NCI-H2196 treated with DMSO at 0.1 percent for 48 hours (cell line): Measurements from ENCODE around the gene TMEM225B.
A peak's percentile ranks its signal among the peaks of the same experiment; 100 is the strongest.
"Not testable (repeated sequence)": the region's sequence is repeated elsewhere in the genome, so short reads cannot be mapped to it uniquely, and the experiment has no call there.

Experiments
- DNase-seq: peaks from one replicate; lab custom pipeline; 2025; ENCODE audit not compliant: unreplicated experiment; lab: John Stamatoyannopoulos, UW

Gene TMEM225B

DNA sequence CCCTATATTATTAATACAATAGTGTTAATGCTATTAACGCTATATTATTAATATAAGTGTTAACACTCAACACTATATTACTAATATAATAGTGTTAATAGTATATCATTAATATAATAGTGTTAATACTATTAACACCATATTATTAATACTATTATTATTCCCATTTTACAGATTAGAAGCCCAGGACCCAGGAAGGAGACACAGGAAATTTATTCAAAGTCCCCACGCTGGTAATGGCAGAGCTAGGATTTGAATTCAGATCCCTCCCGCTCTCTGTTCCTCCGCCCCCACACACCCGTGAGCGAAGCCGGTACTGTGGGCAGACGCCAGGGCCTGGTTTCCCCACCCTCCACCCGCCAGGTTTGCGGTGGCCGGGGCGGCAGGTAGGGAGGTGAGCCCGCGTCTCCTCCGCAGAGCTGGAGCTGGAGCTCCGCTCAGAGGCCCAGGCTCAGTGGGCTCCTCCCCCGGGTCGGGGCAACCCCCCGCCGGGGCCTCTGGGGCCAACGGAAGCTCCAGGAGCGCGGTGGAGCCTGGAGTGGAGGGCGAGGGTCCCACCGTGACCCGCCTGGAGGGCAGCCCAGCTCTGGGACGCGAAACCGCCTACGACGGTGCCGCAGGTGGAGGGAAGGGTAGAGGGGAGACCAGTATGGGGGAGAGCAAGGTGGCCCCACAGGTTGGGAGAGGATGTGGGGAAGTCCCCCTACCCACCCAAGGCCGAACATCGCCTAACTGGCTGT lies at the start of gene TMEM225B:
Gene TMEM225B, plus strand, starts transcription at position 506 of the 740 bp plus-strand sequence. CDS start 6,122 bp downstream, outside the sequence.
- no peak for DNase-seq

DNA sequence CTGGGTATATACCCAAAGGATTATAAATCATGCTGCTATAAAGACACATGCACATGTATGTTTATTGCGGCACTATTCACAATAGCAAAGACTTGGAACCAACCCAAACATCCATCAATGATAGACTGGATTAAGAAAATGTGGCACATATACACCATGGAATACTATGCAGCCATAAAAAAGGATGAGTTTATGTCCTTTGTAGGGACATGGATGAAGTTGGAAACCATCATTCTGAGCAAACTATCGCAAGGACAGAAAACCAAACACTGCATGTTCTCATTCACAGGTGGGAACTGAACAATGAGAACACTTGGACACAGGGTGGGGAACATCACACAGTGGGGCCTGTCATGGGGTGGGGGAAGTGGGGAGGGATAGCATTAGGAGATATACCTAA lies 48.5 kb upstream of the TMEM225B start:
- not testable (repeated sequence) for DNase-seq

DNA sequence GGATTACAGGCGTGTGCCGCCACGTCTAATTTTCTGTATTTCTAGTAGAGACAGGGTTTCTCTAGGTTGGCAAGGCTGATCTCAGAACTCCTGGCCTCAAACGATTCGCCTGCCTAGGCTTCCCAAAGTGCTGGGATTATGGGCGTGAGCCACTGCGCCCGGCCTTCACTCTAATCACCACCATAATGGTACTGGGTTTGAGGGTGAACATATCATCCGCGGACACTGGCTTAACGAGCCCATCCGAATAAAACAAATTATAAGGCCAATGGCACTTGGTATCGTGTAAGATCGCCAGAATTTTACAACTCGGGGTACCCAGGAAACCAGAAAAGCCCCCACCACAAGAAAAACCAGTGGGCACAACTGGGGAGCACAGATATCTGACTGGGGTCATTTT lies 46.7 kb upstream of the TMEM225B start:
- DNase-seq = no peak

- DNase-seq = peak; percentile 74
These were observed 46.2 kb upstream of the TMEM225B start, which contains the start of gene FAM200A for GRCh38 chr7:99551767-99552463. Gene FAM200A, minus strand, starts transcription at chr7:99552114. Its CDS starts 3,707 bp downstream, at chr7:99548407.

DNA sequence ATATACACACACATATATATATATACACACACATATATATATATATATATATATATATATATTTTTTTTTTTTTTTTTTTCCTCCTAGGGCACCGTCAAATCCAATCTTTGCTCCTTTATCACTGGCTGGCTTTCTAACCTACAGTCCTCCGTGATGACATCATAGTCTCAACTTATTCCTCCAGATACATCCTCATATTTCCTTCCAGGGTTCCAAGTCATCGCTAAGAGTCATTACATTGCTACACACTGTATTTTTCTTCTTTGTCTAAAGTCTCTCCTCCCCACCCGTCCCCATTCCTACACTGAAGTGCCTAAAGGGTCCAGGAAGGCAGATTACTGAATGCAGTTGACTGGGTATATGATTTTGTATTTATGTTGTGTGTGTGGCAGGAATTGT lies 45.0 kb upstream of the TMEM225B start:
- DNase-seq = no peak

DNA sequence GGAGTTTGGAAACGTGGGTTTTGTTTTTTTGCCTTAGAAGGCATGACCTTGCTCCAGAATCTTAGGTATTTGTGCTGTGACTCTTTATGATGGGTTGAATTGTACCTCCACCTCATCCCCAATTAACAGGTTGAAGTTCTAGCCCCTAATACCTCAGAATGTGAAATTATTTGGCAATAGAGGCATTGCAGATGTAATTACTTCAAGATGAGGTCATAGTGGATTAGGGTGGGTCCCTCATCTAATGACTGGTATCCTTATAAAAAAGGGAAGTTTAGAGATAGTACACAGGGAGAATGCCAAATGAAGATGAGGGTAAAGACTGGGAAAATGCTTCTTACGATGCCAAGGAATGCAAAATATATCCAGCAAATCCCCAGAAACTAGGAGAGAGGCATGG lies 43.1 kb upstream of the TMEM225B start:
- DNase-seq = no peak

- no peak for DNase-seq
These were observed 40.9 kb upstream of the TMEM225B start for GRCh38 chr7:99557196-99557607.

GRCh38 chr7:99557940-99558305 lies 40.1 kb upstream of the TMEM225B start:
- DNase-seq = no peak

DNA sequence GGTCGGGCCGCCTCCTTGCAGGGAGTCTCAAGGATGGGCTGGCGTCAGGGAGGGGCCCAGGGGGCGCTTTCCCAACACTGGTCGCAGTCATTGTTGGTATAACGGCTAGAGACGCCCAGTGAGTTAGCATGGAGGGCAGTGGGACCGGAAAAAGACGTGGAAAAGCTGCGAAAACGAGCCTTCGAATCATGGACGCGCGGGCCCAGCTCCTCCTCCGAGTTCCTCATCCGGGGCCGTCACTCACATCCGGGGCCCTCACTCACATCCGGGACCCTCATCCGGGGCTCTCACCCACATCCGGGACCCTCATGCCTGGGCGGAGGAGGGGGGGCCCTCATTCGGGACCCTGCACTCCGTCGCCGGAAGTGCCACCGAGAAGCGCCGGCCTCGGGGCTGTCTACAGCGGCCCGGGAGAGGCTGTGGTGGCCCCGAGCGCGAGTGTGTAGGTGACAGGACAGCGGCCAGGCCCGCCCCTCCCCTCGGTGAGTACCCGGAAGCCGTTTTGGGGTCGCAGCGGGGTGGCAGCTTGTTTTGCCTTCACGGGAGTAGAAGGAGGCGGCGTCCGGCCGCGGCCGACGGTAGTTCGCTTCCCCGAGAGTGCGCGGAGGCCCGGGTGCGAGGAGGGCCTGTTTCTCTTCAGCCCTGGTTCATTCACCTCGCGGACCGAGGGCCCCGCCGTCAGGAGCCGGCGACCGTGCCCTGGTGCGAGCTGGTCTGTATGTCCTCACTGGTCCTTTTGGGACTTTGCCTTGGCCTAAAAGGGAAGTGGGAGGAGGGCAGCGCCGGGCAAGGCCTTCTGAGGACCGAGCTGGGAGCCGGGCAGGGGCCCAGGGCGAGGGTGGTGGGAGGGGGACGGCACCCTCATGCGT lies 39.5 kb upstream of the TMEM225B start, which contains the start of gene ZNF655:
Gene ZNF655, plus strand, starts transcription at position 337 of the 869 bp plus-strand sequence. CDS start 1,918 bp downstream, outside the sequence.
- peak; percentile 77 for DNase-seq

GRCh38 chr7:99559175-99559915 lies 38.7 kb upstream of the TMEM225B start:
- no peak for DNase-seq

- no peak for DNase-seq
These were observed 37.0 kb upstream of the TMEM225B start for GRCh38 chr7:99560834-99561736.

DNA sequence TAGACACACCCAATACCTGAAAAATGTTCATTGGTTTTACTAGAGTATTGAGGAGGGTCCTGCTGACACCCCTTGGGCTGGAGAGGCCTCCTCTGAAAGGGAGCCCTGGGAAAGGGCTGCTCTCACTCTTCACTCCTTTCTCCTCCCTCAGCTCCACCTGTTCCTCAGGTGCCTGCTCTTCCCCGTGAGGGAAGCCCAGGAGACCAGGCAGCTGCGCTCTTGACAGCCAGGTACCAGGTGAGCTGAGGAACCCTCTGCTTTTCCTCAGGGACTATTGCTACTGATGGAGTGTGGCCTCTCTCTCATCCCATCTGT lies 36.4 kb upstream of the TMEM225B start:
- no peak for DNase-seq

GRCh38 chr7:99562114-99562784 lies 35.8 kb upstream of the TMEM225B start:
- DNase-seq = no peak

DNA sequence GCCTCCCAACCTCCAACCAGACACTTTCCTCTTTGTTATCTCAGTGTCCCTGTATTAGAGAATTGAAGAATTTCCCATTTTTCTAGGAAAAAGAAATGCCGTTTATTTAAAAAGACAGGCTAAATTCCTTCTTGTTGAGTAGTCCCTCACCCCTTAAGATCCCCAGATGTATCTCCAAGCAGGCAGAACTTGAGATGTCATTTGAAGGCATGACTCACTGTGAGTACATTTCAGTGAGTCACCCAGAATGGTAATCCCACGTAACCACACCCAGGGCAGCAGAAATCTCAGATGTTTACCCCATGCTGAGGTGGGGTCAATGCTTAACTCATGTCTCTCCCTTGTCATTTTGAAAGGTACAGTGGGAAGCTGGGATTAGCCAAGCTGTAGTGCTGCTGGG lies 35.2 kb upstream of the TMEM225B start:
- no peak for DNase-seq

GRCh38 chr7:99563650-99564049 lies 34.4 kb upstream of the TMEM225B start:
- DNase-seq = no peak

DNA sequence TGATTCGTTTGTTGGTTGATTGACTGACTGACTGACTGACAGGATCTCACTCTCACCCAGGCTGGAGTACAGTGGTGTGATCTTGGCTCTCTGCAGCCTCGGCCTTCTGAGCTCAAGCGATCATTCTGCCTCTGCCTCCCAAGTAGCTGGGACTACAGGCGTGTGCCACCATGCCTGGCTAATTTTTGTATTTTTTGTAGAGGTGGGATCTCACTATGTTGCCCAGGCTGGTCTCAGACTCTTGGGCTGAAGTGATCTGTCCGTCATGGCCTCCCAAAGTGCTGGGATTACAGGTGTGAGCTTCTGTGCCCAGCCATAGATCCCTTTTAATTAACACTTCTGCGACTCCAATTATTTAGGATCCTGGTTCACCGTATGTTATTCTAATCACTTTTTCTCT lies 29.3 kb upstream of the TMEM225B start:
- not testable (repeated sequence) for DNase-seq

- no peak for DNase-seq
These were observed 26.3 kb upstream of the TMEM225B start for GRCh38 chr7:99571768-99572167.

DNA sequence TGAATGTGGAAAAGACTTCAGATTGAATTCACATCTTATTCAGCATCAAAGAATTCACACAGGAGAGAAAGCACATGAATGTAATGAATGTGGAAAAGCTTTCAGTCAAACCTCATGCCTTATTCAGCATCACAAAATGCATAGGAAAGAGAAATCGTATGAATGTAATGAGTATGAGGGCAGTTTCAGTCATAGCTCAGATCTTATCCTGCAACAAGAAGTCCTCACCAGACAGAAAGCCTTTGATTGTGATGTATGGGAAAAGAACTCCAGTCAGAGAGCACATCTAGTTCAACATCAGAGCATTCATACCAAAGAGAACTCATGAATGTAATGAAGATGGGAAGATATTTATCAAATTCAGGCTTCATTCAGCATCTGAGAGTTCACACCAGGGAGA lies 24.8 kb upstream of the TMEM225B start:
- no peak for DNase-seq

GRCh38 chr7:99576251-99576650 lies 21.8 kb upstream of the TMEM225B start:
- no peak for DNase-seq
